Aorta (tissue), 5 donors: ENCODE results near the gene LDLRAD4. TPM values are rescaled to one million over a fixed set of nuclear protein-coding genes. Genes with fewer than 3 reads are reported as not detected.

Source experiments
- ATAC-seq: fragments of 200-7000 bp; cut with Tn5 transposase; one replicate; pipeline ENCODE4 v1.9.1; 2022; ENCODE audit warnings: moderate library complexity; ENCODE audit not compliant: low FRiP score
- DNase-seq, 2 donors: peaks; one replicate each; pipeline ENCODE4 v3.0.0-alpha.2; 2020
- H3K27ac ChIP-seq, 2 donors: one replicate each; pipeline ENCODE4 v1.5.1; 2013; ENCODE audit warnings: low read length in 2 of 2, mild to moderate bottlenecking in 2 of 2, moderate library complexity in 2 of 2, control low read depth in 1 of 2, inconsistent platforms in 1 of 2, low read depth in 1 of 2
- H3K27me3 ChIP-seq, 2 donors: one replicate each; pipeline ENCODE4 v1.6.1; 2013; ENCODE audit warnings: control low read depth in 1 of 2, low read length in 1 of 2, mild to moderate bottlenecking in 1 of 2, moderate library complexity in 1 of 2; ENCODE audit not compliant: insufficient read depth in 2 of 2, control insufficient read depth in 1 of 2
- H3K36me3 ChIP-seq, 2 donors: one replicate each; pipeline ENCODE4 v1.6.1; 2013; ENCODE audit warnings: control low read depth in 1 of 2, low read length in 1 of 2, mild to moderate bottlenecking in 1 of 2; ENCODE audit not compliant: insufficient read depth in 2 of 2, control insufficient read depth in 1 of 2
- H3K4me1 ChIP-seq, 2 donors: one replicate each; pipeline ENCODE4 v1.6.1; 2013; ENCODE audit warnings: low read length in 2 of 2, control low read depth in 1 of 2, mild to moderate bottlenecking in 1 of 2, moderate library complexity in 1 of 2; ENCODE audit not compliant: insufficient read depth in 2 of 2, control insufficient read depth in 1 of 2
- H3K4me3 ChIP-seq, 2 donors: one replicate each; pipeline ENCODE4 v1.5.1; 2013; ENCODE audit warnings: low read length in 2 of 2, control low read depth in 1 of 2, mild to moderate bottlenecking in 1 of 2
- H3K9me3 ChIP-seq: one replicate; pipeline ENCODE4 v1.6.1; 2013; ENCODE audit warnings: mild to moderate bottlenecking, low read length; ENCODE audit not compliant: control insufficient read depth
- WGBS, 2 donors: extraction: QIAGEN DNeasy Blood & Tissue Kit; methylation state at CpG; one replicate each; pipeline ENCODE4 v1.1.7; 2013; 5-methylcytosine and 5-hydroxymethylcytosine counted together
- intact Hi-C, 2 donors: fragments of 100-400 bp; cut with DNase I; formaldehyde crosslinking; loops; one replicate each; pipeline versions ENCODE4 v1.14.2 to v1.15.0; 2022
- polyA plus RNA-seq, 2 donors: library from polyadenylated mRNA; stranded (reverse); fragments of 200-250 nt; gene quantifications; one replicate each; pipeline ENCODE4 v1.2.3, GENCODE V29; 2013
- total RNA-seq, 2 donors: library from RNA; stranded (reverse); fragmentation: NEBNext Ultra II Directional; extraction: Animal tissue kit (Norgen Biotek cat#: 25700); gene quantifications; one replicate each; pipeline ENCODE4 v1.2.1, GENCODE V29; 2021
- donor health status: healthy with polysubstance abuse.
- donor health status: Bipolar disorder and iron deficiency.
- donor health status: DM: no; HTN: no; CAD: no.
- donor health status: DM: no; HTN: no; CAD: no.
- donor health status: DM: yes; HTN: yes; CAD: no.

The LDLRAD4 gene
- total and polyA plus RNA-seq, 4 donors: 7.0 to 112 (median 36.9) TPM

DNA sequence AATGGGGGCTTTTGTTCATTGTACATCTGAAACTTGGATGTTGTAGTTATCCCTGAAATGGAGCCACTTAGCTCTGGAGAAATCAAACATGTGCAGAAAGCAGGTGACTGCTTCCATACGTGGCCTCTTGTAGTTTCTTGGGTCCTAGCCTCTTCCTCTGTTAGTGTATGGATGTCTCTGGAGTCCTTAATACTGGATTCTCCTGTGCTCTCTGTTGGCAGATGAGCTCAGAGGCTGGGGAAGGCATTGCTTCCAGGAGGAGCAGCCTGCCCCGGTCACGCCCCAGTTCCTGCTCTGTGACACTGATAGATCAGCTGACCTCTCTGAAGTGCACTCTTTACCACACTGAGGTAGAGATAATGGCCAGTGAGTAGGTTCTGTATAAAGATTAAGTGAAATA is 176.2 kb downstream of the LDLRAD4 start:
- peaks cover 0 to 2% of the 10 kb centered on the region in 2 donors for H3K4me1 ChIP-seq
- intact Hi-C loops: no loop called here
- H3K36me3 ChIP-seq: no peaks in the 10 kb centered on the region
- H3K4me3 ChIP-seq: no peak overlapping the region
- no peak overlapping the region for H3K27ac ChIP-seq
- no peaks in the 10 kb centered on the region for H3K9me3 ChIP-seq
- WGBS, 2 donors: 65 to 73% methylated on average over 3 of the region's 3 CpGs
- ATAC-seq (no peak), DNase-seq (no peak)
- no peaks in the 10 kb centered on the region for H3K27me3 ChIP-seq

- 93% methylated on average over 12 to 22 of the region's 22 CpGs for WGBS, 2 donors
- no peaks in the 10 kb centered on the region for H3K27me3 ChIP-seq
- intact Hi-C loops: no loop called here
- no peak overlapping the region for H3K27ac ChIP-seq
- H3K4me3 ChIP-seq: no peak overlapping the region
- no peak for ATAC-seq
- no peaks in the 10 kb centered on the region for H3K36me3 ChIP-seq
- peaks cover 0 to 2% of the 10 kb centered on the region in 2 donors for H3K4me1 ChIP-seq
- no peaks in the 10 kb centered on the region for H3K9me3 ChIP-seq
- no peak for DNase-seq
Observed at GRCh38 chr18:13395577-13395976, 177.0 kb downstream of the LDLRAD4 start.

GRCh38 chr18:13397504-13398163 is 179.1 kb downstream of the LDLRAD4 start:
- no peaks in the 10 kb centered on the region for H3K4me1 ChIP-seq
- H3K27me3 ChIP-seq: no peaks in the 10 kb centered on the region
- 87% methylated on average over 16 of the region's 16 CpGs for WGBS, 2 donors
- no peak overlapping the region for H3K4me3 ChIP-seq
- H3K27ac ChIP-seq: no peak overlapping the region
- DNase-seq (no peak), ATAC-seq (no peak)
- intact Hi-C loops: no loop called here
- no peaks in the 10 kb centered on the region for H3K36me3 ChIP-seq
- no peaks in the 10 kb centered on the region for H3K9me3 ChIP-seq

DNA sequence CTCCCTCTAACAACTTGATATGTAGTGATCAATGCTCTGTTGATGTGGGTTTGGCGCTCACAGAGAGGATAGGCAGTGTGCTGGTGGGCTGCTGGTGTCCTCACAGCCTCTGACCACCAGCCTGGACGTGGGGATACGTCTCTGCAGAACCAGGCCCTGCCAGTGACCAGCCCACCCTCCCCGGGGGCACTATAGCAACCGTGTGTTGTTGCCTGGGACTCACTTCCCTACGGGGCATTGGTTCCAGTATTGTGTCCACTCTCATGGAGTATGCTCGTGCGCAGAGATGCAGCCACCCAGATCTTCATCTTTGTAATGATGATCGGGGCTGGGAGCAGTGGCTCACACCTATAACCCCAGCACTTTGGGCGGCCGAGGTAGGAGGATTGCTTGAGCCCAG is 180.1 kb downstream of the LDLRAD4 start:
- Histone ChIP-seq H3K4me1 (no peaks in the 10 kb centered on the region), H3K9me3 (no peaks in the 10 kb centered on the region), H3K27me3 (no peaks in the 10 kb centered on the region), H3K27ac (no peak overlapping the region), H3K4me3 (no peak overlapping the region), H3K36me3 (no peaks in the 10 kb centered on the region)
- DNase-seq (no peak), ATAC-seq (no peak)
- 89% methylated on average over 11 of the region's 11 CpGs for WGBS, 2 donors
- intact Hi-C loops: no loop called here

- no peaks in the 10 kb centered on the region for H3K27me3 ChIP-seq
- intact Hi-C loops: no loop called here
- whole genome bisulfite sequencing, 2 donors: 73 to 79% methylated on average over 8 of the region's 8 CpGs
- no peaks in the 10 kb centered on the region for H3K36me3 ChIP-seq
- no peak overlapping the region for H3K4me3 ChIP-seq
- no peaks in the 10 kb centered on the region for H3K4me1 ChIP-seq
- H3K27ac ChIP-seq: no peak overlapping the region
- no peaks in the 10 kb centered on the region for H3K9me3 ChIP-seq
- DNase-seq (no peak), ATAC-seq (no peak)
Observed at GRCh38 chr18:13399511-13399910, 181.0 kb downstream of the LDLRAD4 start.

- DNase-seq: no peak
- 89 to 92% methylated on average over 11 of the region's 11 CpGs for WGBS, 2 donors
- no peaks in the 10 kb centered on the region for H3K4me1 ChIP-seq
Observed at GRCh38 chr18:13400636-13401315, 182.2 kb downstream of the LDLRAD4 start.

DNA sequence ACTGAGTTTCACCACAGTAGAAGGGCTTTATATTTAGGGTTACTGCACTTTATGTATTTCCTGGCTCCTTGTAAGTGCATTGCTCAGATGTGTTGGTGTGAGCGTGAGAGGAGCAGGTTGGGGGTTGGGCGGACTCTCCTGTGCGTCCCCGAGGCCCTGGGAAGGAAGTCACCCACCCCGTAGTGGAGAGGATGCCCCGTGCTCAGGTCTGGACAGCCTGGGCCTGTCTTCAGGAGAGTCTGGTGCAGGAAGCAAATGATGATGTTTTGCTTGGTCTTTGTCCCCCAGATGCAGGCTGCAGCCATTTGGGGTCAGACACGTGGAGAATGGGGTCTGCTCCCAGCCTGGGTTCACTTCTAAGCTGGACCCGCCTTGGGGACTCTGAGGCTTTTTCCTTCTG is 182.8 kb downstream of the LDLRAD4 start:
- ATAC-seq (no peak), DNase-seq (no peak)

More at GRCh38 chr18:13400636-13401315, 182.2 kb downstream of the LDLRAD4 start:
- Histone ChIP-seq H3K27ac (no peak overlapping the region), H3K36me3 (no peaks in the 10 kb centered on the region), H3K4me3 (no peak overlapping the region), H3K9me3 (no peaks in the 10 kb centered on the region), H3K27me3 (no peaks in the 10 kb centered on the region)
- intact Hi-C loops: no loop called here
- ATAC-seq: no peak

GRCh38 chr18:13401826-13402225 is 183.3 kb downstream of the LDLRAD4 start:
- Histone ChIP-seq H3K4me1 (no peaks in the 10 kb centered on the region), H3K36me3 (no peaks in the 10 kb centered on the region), H3K27ac (no peak overlapping the region), H3K4me3 (no peak overlapping the region), H3K9me3 (no peaks in the 10 kb centered on the region), H3K27me3 (no peaks in the 10 kb centered on the region)
- ATAC-seq (no peak), DNase-seq (no peak)
- WGBS, 2 donors: 90 to 93% methylated on average over 10 of the region's 10 CpGs
- intact Hi-C loops: no loop called here

More for the DNA sequence above, 182.8 kb downstream of the LDLRAD4 start:
- intact Hi-C loops: no loop called here
- H3K4me1 ChIP-seq: no peaks in the 10 kb centered on the region
- whole genome bisulfite sequencing, 2 donors: 77 to 87% methylated on average over 8 of the region's 8 CpGs
- no peaks in the 10 kb centered on the region for H3K9me3 ChIP-seq
- H3K36me3 ChIP-seq: no peaks in the 10 kb centered on the region
- no peak overlapping the region for H3K4me3 ChIP-seq
- no peaks in the 10 kb centered on the region for H3K27me3 ChIP-seq
- no peak overlapping the region for H3K27ac ChIP-seq
